Progenitor cell of endocrine pancreas (in vitro differentiated cells): ENCODE measurements around the gene B3GALT5. TPM values are rescaled to one million over a fixed set of nuclear protein-coding genes. Genes with fewer than 3 reads are reported as not detected.

ENCODE experiments used
- DNase-seq: peaks from one replicate; pipeline ENCODE4 v3.0.0; 2021; ENCODE audit warnings: low spot score; ENCODE audit not compliant: unreplicated experiment
- H3K27ac Mint-ChIP-seq: 2 replicates; pipeline ENCODE4 v1.8.0; 2021; ENCODE audit warnings: mild to moderate bottlenecking, moderate library complexity, mixed read lengths
- H3K27me3 Mint-ChIP-seq: 2 replicates; pipeline ENCODE4 v1.8.0; 2021; ENCODE audit warnings: mixed read lengths
- H3K36me3 Mint-ChIP-seq: 2 replicates; pipeline ENCODE4 v1.8.0; 2022; ENCODE audit warnings: mixed read lengths; ENCODE audit not compliant: insufficient read depth
- H3K4me1 Mint-ChIP-seq: 2 replicates; pipeline ENCODE4 v1.8.0; 2021; ENCODE audit warnings: low read depth, mixed read lengths
- H3K4me3 Mint-ChIP-seq: 2 replicates; pipeline ENCODE4 v1.8.0; 2021; ENCODE audit warnings: low read depth, mild to moderate bottlenecking, moderate library complexity, mixed read lengths
- H3K9me3 Mint-ChIP-seq: 2 replicates; pipeline ENCODE4 v1.8.0; 2021; ENCODE audit warnings: low read depth, mixed read lengths
- total RNA-seq: library from RNA; stranded (reverse); gene quantifications from 2 replicates; pipeline ENCODE4 v1.2.1, GENCODE V29; 2021
- TF ChIP-seq, protein P1 (sequence below): fragments of 200-600 bp; sonication (generic); IDR thresholded peaks from one replicate; pipeline ENCODE4 v1.5.0; 2021; ENCODE audit warnings: antibody characterized with exemption, mild to moderate bottlenecking; ENCODE audit not compliant: unreplicated experiment

The B3GALT5 gene
- total RNA-seq, 1 donor from 2014 or later = 0.86 TPM

DNA sequence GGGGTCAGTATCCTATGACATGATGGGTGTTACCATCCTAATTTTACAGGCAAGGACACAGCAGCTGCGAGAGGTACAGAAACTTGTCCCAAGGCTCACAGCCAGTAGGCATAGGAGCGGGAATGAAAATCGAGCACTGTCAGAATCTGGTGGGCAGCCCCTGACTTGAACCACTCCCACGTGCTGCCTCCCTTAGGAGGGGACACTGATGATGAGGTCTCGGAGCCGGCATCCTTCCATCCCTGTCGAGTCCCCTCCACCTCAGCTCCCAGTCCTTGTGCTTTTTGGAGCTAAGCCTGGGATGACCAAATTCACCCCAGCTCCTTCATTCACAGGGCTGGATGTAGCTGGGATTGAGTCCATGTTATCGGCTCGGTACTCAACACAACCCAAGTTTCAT lies 49.0 kb downstream of the B3GALT5 start:
- no peak overlapping the region for H3K27ac Mint-ChIP-seq
- H3K4me3 Mint-ChIP-seq = no peak overlapping the region
- no peaks in the 10 kb centered on the region for H3K9me3 Mint-ChIP-seq
- TF ChIP-seq, protein P1, sequence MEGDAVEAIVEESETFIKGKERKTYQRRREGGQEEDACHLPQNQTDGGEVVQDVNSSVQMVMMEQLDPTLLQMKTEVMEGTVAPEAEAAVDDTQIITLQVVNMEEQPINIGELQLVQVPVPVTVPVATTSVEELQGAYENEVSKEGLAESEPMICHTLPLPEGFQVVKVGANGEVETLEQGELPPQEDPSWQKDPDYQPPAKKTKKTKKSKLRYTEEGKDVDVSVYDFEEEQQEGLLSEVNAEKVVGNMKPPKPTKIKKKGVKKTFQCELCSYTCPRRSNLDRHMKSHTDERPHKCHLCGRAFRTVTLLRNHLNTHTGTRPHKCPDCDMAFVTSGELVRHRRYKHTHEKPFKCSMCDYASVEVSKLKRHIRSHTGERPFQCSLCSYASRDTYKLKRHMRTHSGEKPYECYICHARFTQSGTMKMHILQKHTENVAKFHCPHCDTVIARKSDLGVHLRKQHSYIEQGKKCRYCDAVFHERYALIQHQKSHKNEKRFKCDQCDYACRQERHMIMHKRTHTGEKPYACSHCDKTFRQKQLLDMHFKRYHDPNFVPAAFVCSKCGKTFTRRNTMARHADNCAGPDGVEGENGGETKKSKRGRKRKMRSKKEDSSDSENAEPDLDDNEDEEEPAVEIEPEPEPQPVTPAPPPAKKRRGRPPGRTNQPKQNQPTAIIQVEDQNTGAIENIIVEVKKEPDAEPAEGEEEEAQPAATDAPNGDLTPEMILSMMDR = no peak
- no peaks in the 10 kb centered on the region for H3K36me3 Mint-ChIP-seq
- no peak for DNase-seq
- peaks cover 19% of the 10 kb centered on the region for H3K27me3 Mint-ChIP-seq
- peaks cover 2% of the 10 kb centered on the region for H3K4me1 Mint-ChIP-seq

DNA sequence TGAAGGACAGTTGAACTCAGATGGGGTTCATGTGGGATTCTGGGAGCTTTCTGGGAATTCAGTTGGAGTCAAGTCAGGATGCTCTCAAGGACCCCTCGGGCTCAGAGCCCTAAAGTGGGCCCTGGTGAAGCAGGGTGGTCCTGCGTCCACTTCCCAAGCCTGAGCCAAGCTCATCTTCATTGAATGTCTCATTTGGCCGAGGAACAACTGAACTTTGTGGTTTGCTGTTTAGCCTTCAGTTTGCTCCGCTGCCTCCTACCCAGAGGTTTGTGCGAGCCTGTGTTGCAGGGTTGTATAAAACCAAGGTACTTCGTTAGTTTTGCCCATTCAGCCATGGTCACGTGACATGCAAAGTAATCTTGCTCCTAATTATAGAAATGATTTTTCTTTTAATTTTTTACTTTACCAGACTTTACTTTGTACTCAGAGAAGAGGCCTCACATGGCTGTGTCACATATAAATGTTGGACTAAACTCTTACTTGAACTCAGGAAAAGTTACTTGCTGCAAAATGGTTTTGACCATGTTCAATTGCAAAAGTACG lies 49.7 kb downstream of the B3GALT5 start:
- Mint-ChIP-seq H3K9me3 (no peaks in the 10 kb centered on the region), H3K36me3 (no peaks in the 10 kb centered on the region), H3K27me3 (peaks cover 19% of the 10 kb centered on the region), H3K27ac (no peak overlapping the region), H3K4me3 (no peak overlapping the region), H3K4me1 (peaks cover 7% of the 10 kb centered on the region)
- no peak for DNase-seq
- TF ChIP-seq, protein P1 = no peak

DNA sequence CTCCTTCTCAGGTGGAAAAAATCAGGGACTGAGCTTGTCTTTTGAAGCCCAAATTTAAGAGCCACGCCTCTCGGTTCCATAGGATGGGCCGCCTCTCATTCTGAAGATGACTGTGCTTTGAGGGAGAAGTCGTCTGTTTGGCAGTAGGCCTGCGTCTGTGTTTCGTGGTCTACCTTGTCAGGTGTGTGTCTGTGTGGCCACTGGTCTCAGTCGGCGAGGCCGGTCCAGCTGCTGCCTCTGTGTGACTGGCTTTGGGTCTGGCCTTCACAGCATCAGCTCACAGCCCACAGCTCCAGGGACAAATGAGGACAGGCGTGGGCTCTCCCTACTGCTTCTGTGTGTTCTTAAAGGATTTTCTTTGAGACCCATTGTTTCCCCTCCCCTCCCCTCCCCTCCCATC lies 50.3 kb downstream of the B3GALT5 start:
- TF ChIP-seq, protein P1 = no peak
- H3K27me3 Mint-ChIP-seq = peaks cover 19% of the 10 kb centered on the region
- DNase-seq = no peak
- H3K36me3 Mint-ChIP-seq = no peaks in the 10 kb centered on the region
- H3K4me1 Mint-ChIP-seq = peaks cover 8% of the 10 kb centered on the region
- H3K4me3 Mint-ChIP-seq = no peak overlapping the region
- no peak overlapping the region for H3K27ac Mint-ChIP-seq
- no peaks in the 10 kb centered on the region for H3K9me3 Mint-ChIP-seq

DNA sequence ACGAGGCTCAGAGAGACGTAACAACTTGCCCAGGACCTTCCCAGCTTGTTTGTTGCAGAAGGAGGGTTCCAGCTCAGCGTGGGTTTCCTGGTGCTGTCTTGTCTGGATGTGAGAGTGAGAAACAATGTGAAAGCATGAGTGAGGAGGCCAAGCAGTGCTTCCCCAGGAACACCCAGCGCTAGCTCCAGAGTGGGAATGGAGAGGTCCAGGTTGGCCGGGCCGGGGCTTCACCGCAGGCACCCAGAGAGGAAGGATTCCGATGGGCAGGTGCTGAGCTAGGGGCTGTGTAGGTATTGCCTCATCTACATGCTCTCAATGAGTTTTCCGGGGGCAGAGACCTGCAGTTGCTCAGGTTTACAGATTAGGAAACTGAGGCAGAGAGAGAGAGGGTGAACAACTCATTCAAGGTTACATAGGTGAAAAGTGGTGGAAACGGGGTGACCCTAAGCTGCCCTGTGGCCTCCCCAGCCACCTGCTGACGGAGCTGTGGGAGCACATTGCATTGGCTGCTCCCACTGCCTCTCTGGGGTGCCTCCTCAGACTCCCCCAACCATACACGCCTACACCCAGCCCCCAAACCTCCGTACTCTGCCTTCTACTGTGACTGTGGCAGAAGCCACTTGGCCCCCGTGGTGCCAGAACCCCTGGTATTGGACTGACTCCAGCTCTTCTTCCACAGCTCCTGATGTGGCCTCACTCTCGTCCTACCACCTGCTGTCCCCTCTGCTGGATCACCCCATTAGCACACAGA lies 51.2 kb downstream of the B3GALT5 start:
- H3K4me1 Mint-ChIP-seq = peaks cover 8% of the 10 kb centered on the region
- TF ChIP-seq, protein P1 = no peak
- peaks cover 16% of the 10 kb centered on the region for H3K27me3 Mint-ChIP-seq
- no peak for DNase-seq
- no peak overlapping the region for H3K4me3 Mint-ChIP-seq
- H3K9me3 Mint-ChIP-seq = no peaks in the 10 kb centered on the region
- H3K27ac Mint-ChIP-seq = no peak overlapping the region
- no peaks in the 10 kb centered on the region for H3K36me3 Mint-ChIP-seq

DNA sequence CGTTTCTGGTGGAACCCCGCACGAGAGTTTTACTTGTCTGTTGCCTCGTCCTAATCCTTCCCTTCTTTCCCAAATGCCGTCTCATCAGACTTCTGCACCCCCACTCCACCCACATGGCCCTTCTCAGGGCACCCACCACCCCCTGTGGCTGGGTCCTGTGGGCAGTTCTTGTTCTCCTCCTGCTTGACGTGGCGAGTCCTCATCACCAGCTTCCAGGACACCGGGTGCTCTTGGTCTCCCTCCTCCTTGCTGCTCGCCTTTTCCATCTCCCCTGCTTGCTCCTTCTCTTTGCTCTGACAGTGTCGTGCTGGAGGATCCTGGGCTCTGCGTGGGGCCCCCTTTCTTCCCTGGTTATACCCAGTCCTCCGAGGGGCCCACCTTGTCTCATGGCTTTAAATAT lies 51.8 kb downstream of the B3GALT5 start:
- TF ChIP-seq, protein P1 = no peak
- DNase-seq = no peak
- no peak overlapping the region for H3K4me3 Mint-ChIP-seq
- H3K27ac Mint-ChIP-seq = no peak overlapping the region
- peaks cover 8% of the 10 kb centered on the region for H3K4me1 Mint-ChIP-seq
- no peaks in the 10 kb centered on the region for H3K9me3 Mint-ChIP-seq
- H3K36me3 Mint-ChIP-seq = no peaks in the 10 kb centered on the region
- peaks cover 16% of the 10 kb centered on the region for H3K27me3 Mint-ChIP-seq
